LNCAP (cell line): ENCODE measurements around the gene PGK1.

Source experiments
- TF ChIP-seq, protein P1 (sequence below): fragments of 450-650 bp; IDR thresholded peaks from 2 replicates; pipeline ENCODE4 v1.5.1; 2017; ENCODE audit warnings: mild to moderate bottlenecking

Gene PGK1

DNA sequence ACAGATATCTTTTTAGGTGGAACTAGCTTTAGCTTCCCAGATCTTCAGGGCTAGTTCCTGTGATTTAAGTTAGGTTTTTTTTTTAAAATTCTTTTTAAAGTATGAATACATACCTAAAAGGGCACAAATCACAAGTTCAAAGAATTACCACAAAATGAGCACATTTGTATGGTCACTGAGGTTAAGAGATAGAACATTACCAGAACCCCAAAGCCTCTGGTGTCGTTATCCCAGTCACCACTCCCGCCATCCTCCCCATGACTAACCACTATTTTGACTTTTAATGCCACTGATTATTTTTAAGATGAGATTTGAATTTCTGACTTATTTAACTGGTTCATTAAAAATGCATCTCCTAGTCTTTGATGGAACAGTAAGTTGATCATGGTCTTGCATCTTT is 5.4 kb downstream of the PGK1 start:
- TF ChIP-seq, protein P1, sequence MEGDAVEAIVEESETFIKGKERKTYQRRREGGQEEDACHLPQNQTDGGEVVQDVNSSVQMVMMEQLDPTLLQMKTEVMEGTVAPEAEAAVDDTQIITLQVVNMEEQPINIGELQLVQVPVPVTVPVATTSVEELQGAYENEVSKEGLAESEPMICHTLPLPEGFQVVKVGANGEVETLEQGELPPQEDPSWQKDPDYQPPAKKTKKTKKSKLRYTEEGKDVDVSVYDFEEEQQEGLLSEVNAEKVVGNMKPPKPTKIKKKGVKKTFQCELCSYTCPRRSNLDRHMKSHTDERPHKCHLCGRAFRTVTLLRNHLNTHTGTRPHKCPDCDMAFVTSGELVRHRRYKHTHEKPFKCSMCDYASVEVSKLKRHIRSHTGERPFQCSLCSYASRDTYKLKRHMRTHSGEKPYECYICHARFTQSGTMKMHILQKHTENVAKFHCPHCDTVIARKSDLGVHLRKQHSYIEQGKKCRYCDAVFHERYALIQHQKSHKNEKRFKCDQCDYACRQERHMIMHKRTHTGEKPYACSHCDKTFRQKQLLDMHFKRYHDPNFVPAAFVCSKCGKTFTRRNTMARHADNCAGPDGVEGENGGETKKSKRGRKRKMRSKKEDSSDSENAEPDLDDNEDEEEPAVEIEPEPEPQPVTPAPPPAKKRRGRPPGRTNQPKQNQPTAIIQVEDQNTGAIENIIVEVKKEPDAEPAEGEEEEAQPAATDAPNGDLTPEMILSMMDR = no peak

DNA sequence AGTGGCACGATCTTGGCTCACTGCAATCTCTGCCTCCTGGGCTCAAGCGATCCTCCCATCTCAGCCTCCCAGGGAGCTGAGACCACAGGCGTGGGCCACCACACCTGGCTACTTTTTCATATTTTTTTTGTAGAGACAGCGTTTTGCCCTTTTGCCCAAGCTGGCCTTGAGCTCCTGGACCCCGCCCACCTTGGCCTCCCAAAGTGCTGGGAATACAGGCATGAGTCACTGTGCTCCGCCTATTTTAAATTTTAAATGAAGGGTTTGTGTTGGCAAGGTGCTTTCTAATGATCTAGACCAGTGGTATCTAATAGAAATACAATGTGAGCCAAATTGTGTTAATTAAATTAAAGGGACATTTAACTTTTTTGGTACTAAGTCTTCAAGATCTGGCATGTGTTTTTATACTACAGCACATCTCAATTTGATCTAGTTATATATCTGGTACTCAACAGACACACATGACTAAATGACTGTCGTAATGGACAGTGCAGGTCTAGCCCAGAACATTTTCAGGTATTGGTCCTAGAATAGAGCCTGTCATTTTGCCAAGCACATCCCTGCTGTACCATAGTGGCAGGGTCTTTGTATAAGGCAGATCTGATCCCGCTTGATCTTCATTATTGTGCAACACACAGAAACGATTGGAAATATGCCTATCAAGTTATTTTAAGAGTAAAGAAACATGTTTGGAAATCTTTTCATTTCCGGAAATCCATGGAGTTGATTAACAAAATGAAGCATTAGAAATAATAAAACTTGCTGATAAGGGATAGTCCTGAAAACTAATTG is 7.3 kb downstream of the PGK1 start:
- TF ChIP-seq, protein P1 = no peak

DNA sequence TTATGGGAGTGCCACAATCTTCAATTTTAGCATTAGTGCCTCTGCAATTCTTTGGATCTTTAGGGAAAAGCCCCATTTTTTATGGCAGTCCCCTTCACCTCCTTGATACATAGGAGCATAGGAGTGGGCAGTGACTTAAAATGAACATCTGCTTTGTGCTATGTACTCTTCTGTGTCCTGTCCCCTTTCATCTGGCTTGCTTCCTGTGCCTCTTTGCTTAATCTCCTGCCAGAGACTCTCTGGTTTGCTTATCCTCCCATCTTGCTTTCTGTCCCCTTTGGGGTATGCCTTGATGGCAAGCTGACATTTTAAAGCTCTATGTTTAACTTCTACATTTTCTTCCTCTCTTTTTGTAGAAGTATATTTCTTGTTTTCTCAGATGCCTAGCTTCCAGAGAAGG is 12.3 kb downstream of the PGK1 start:
- TF ChIP-seq, protein P1 = no peak

DNA sequence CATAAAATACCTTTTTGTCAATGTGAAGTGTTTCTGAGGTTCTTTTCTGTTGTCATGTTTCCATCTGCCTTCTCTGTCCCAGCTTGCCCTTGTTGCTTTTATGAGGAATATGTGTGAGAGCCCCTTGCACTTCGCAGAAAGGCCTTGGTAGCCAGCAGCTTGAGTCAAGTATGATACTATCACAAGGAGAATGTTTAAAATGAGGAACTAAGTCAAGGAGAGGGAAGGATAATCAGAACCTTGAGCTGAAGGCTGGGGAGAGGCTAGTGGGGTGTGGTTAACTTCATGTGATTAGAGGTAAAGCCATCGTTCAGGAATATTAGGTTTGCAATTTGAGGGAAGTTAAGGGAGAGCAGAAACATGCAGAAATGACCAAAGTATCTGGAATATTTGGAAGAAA is 12.7 kb downstream of the PGK1 start:
- TF ChIP-seq, protein P1 = no peak

DNA sequence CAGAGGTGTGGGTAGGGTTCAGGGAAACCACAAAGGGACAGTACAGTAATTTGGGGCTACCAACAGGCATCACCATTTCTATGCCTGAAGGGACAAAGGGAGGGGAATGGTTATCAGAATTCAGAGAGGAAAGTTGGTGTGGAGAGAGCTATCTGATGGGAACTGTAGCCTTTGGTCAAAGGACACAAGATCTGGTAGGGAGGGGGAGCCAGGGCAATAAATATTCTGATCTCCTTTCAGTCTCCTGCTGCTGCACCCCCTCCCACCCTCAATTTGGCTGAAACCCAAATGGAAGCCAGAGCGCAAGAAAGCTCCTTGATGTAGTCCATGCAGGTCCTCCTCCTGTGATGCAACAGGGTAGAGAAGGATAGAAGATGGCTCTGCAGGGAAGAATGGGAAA is 14.6 kb downstream of the PGK1 start:
- TF ChIP-seq, protein P1 = no peak

DNA sequence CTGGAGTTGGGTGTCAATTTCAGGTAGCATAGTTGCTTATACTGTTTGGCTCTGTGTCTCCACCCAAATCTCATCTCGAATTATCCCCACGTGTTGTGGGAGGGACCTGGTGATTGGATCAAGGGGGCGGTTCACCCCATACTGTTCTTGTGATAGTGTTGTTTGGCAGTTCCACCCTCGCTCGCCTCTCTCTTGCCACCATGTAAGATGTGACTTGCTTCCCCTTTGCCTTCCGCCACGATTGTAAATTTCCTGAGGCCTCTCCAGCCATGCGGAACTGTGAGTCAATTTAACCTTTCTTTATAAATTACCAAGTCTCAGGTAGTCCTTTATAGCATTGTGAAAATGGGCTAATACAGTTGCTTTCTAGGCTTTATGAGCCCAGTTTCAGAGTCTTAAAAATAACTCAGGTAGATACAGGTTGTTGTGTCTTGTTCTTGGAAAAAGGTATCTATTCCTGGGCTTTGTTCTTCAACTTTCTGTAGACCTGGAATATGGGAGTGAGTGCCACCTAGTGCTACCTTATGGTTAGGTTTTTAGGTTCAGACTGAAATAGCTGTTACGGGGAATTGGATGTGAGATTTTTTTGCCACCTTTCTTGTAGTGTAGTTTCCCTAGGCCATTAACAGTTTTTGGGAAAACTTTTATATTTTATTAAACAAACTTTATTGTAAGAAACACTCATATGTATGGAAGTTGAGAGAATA is 15.6 kb downstream of the PGK1 start:
- TF ChIP-seq, protein P1 = peak; percentile 46

DNA sequence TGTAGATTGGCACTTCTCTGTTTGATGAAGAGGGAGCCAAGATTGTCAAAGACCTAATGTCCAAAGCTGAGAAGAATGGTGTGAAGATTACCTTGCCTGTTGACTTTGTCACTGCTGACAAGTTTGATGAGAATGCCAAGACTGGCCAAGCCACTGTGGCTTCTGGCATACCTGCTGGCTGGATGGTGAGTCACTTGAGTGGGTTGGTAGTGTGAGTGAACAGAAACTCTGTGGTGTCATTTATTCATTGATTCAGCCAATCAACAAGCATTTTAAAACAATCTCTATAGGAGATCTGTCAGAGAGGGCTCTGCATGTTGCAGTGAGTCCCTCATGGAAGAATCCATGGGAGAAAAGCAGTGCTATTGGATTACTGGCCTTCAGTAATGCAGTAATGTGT is 19.1 kb downstream of the PGK1 start:
- TF ChIP-seq, protein P1 = no peak
